Activated naive CD8-positive, alpha-beta T cell treated with anti-CD3 and anti-CD28 coated beads, Interleukin-2, amount 10 ng/mL, durations not matched to agents 7 days and 5 days (primary cell): ENCODE data around the gene ZMYM5. TPM values are rescaled to one million over a fixed set of nuclear protein-coding genes. Genes with fewer than 3 reads are reported as not detected.
A peak's percentile ranks its signal among the peaks of the same experiment; 100 is the strongest.
"Not testable (repeated sequence)": the region's sequence is repeated elsewhere in the genome, so short reads cannot be mapped to it uniquely, and the experiment has no call there.

Source experiments
- ATAC-seq: fragments of 150-1000 bp; cut with Tn5 transposase; one replicate; pipeline ENCODE4 v1.10.0; 2021; ENCODE audit warnings: low read depth, moderate library complexity
- POLR2A ChIA-PET: fragments of 350-600 bp; sonication (Branson Sonifier 250); formaldehyde crosslinking; loops from one replicate; lab custom pipeline; 2021; ENCODE audit warnings: antibody characterized with exemption; lab: Charles Lee
- DNase-seq: peaks from one replicate; pipeline ENCODE4 v3.0.0; 2021
- H3K27ac Mint-ChIP-seq: one replicate; pipeline ENCODE4 v1.8.0; 2022; ENCODE audit warnings: mild to moderate bottlenecking, mixed read lengths
- H3K27me3 Mint-ChIP-seq: one replicate; pipeline ENCODE4 v1.8.0; 2022; ENCODE audit warnings: mild to moderate bottlenecking, moderate library complexity, mixed read lengths
- H3K36me3 Mint-ChIP-seq: one replicate; pipeline ENCODE4 v1.8.0; 2021; ENCODE audit warnings: mild to moderate bottlenecking, mixed read lengths
- H3K4me1 Mint-ChIP-seq: one replicate; pipeline ENCODE4 v1.8.0; 2021; ENCODE audit warnings: mixed read lengths
- H3K4me3 Mint-ChIP-seq: one replicate; pipeline ENCODE4 v1.8.0; 2022; ENCODE audit warnings: mild to moderate bottlenecking, moderate library complexity, mixed read lengths
- H3K9me3 Mint-ChIP-seq: one replicate; pipeline ENCODE4 v1.8.0; 2021; ENCODE audit warnings: mixed read lengths
- total RNA-seq, 2 experiments: library from RNA; stranded (reverse); gene quantifications; one replicate each; pipeline ENCODE4 v1.2.3, GENCODE V29; 2021

Gene ZMYM5
- total RNA-seq, 2 experiments from 2014 or later, result 20.8 to 22.2 TPM

GRCh38 chr13:19861762-19862161 lies 1.7 kb downstream of the ZMYM5 start:
- ATAC-seq (no peak), DNase-seq (no peak)
- no peaks in the 10 kb centered on the region for H3K27me3 Mint-ChIP-seq
- peaks cover 32% of the 10 kb centered on the region for H3K36me3 Mint-ChIP-seq
- peak overlapping the region; percentile 99 for H3K27ac Mint-ChIP-seq
- peaks cover 29% of the 10 kb centered on the region for H3K4me1 Mint-ChIP-seq
- POLR2A ChIA-PET, result interaction anchor here (0.6 to 6.6 kb wide), 9 partner anchors 10 to 108 kb away, joined by 3 to 50 read pairs (median 5); partner anchors contain the start of gene PSPC1
- peak overlapping the region; percentile 99 for H3K4me3 Mint-ChIP-seq
- H3K9me3 Mint-ChIP-seq, result peaks cover 2% of the 10 kb centered on the region

DNA sequence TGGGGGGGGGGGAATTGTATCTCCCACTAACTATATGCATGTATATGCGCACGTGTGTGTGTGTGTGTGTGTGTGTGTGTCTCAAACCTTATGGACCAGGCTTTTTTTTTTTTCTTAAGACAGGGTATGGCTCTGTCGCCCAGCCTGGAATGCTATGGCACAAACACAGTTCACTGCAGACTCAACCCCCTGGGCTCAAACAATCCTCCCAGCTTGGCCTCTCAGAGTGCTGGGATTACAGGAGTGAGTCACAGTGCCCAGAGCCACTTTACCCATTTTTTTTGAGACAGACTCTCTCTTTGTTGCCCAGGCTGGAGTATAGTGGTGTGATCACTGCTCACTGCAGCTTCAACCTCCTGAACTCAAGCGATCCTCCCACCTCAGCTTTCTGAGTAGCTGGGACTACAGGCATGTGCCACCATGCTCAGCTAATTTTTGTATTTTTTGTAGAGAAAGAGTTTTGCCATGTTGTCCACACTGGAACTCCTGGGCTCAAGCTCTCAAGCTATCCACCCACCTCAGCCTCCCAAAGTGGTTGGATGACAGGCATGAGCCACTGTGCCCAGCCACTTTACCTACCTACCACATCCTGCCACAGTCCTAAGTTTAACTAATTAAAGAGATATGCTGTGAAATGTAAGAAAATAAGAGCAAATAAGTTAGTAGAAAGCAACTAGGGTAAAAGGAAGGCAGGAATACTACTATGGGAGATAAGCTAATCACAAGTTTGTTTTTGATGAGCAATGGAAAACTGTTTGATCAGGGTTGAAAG lies 2.4 kb downstream of the ZMYM5 start:
- Mint-ChIP-seq H3K27ac (peak overlapping the region; percentile 99), H3K36me3 (peaks cover 32% of the 10 kb centered on the region), H3K4me1 (peaks cover 29% of the 10 kb centered on the region)

GRCh38 chr13:19857637-19858036 lies 5.8 kb downstream of the ZMYM5 start:
- H3K36me3 Mint-ChIP-seq, result peaks cover 40% of the 10 kb centered on the region
- DNase-seq, ATAC-seq, H3K27ac Mint-ChIP-seq, H3K9me3 Mint-ChIP-seq, H3K4me3 Mint-ChIP-seq, H3K27me3 Mint-ChIP-seq, POLR2A ChIA-PET: not testable (repeated sequence)
- H3K4me1 Mint-ChIP-seq, result peaks cover 28% of the 10 kb centered on the region

More for the DNA sequence above, 2.4 kb downstream of the ZMYM5 start:
- peak overlapping the region; percentile 99 for H3K4me3 Mint-ChIP-seq
- ATAC-seq (no peak), DNase-seq (peak; percentile 34)
- no peaks in the 10 kb centered on the region for H3K27me3 Mint-ChIP-seq
- POLR2A ChIA-PET, result interaction anchor here (0.6 to 6.6 kb wide), 6 partner anchors 18 to 111 kb away, joined by 3 to 50 read pairs (median 5); partner anchors contain the start of gene PSPC1
- H3K9me3 Mint-ChIP-seq, result peaks cover 2% of the 10 kb centered on the region

- Mint-ChIP-seq H3K4me3 (no peak overlapping the region), H3K36me3 (peaks cover 30% of the 10 kb centered on the region), H3K9me3 (peaks cover 2% of the 10 kb centered on the region), H3K4me1 (peaks cover 15% of the 10 kb centered on the region), H3K27ac (no peak overlapping the region), H3K27me3 (no peaks in the 10 kb centered on the region)
- POLR2A ChIA-PET, result interaction anchor here (0.7 kb wide), 1 partner anchor 623 kb away, joined by 3 read pairs; no protein-coding TSS in a partner anchor
- no peak for ATAC-seq
- no peak for DNase-seq
Observed at GRCh38 chr13:19852766-19853165, 10.7 kb downstream of the ZMYM5 start.

- DNase-seq, result no peak
- Mint-ChIP-seq H3K4me1 (peaks cover 6% of the 10 kb centered on the region), H3K27me3 (no peaks in the 10 kb centered on the region), H3K9me3 (no peaks in the 10 kb centered on the region), H3K4me3 (no peak overlapping the region), H3K36me3 (peaks cover 16% of the 10 kb centered on the region), H3K27ac (no peak overlapping the region)
- ATAC-seq, result no peak
- POLR2A ChIA-PET, result interaction anchor here (1.2 kb wide), 1 partner anchor 18 kb away, joined by 6 read pairs; the partner anchor contains the start of gene ZMYM5
Observed at GRCh38 chr13:19845758-19846157, 17.7 kb downstream of the ZMYM5 start.

GRCh38 chr13:19838865-19839275 lies 24.6 kb downstream of the ZMYM5 start:
- ATAC-seq (no peak), DNase-seq (no peak)
- peaks cover 38% of the 10 kb centered on the region for H3K36me3 Mint-ChIP-seq
- POLR2A ChIA-PET, result no interaction called here
- H3K9me3 Mint-ChIP-seq, result no peaks in the 10 kb centered on the region
- H3K27me3 Mint-ChIP-seq, result no peaks in the 10 kb centered on the region
- no peak overlapping the region for H3K27ac Mint-ChIP-seq
- peaks cover 1% of the 10 kb centered on the region for H3K4me1 Mint-ChIP-seq
- no peak overlapping the region for H3K4me3 Mint-ChIP-seq

DNA sequence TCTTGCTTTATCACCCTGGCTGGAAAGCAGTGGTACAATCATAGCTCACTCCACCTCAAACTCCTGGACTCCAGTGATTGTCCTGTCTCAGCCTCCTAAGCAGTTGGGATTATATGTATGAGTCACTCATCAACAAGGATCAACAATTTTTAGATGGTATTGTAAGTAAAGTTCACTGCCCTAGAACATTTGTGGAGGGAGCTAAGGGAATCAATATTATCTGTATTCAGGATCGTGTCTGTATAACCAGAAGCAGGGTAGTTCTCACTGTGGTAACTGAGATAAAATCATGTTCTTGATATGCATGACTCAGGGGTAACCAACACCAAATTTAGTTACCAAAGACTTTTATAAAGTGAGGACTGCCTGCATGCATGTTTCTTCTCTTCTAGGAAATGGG lies 27.0 kb downstream of the ZMYM5 start:
- no peak overlapping the region for H3K27ac Mint-ChIP-seq
- ATAC-seq (no peak), DNase-seq (no peak)
- no peak overlapping the region for H3K4me3 Mint-ChIP-seq
- POLR2A ChIA-PET, result no interaction called here
- peaks cover 43% of the 10 kb centered on the region for H3K36me3 Mint-ChIP-seq
- no peaks in the 10 kb centered on the region for H3K9me3 Mint-ChIP-seq
- H3K27me3 Mint-ChIP-seq, result no peaks in the 10 kb centered on the region
- peaks cover 1% of the 10 kb centered on the region for H3K4me1 Mint-ChIP-seq

GRCh38 chr13:19834704-19835103 lies 28.7 kb downstream of the ZMYM5 start:
- ATAC-seq (no peak), DNase-seq (no peak)
- POLR2A ChIA-PET, result no interaction called here
- Mint-ChIP-seq H3K27ac (no peak overlapping the region), H3K9me3 (no peaks in the 10 kb centered on the region), H3K27me3 (no peaks in the 10 kb centered on the region), H3K36me3 (peaks cover 45% of the 10 kb centered on the region), H3K4me3 (no peak overlapping the region), H3K4me1 (peaks cover 3% of the 10 kb centered on the region)

GRCh38 chr13:19822673-19823072 lies 40.8 kb downstream of the ZMYM5 start:
- H3K27me3 Mint-ChIP-seq, result no peaks in the 10 kb centered on the region
- DNase-seq (no peak), ATAC-seq (no peak)
- H3K9me3 Mint-ChIP-seq, result no peaks in the 10 kb centered on the region
- no peak overlapping the region for H3K4me3 Mint-ChIP-seq
- peaks cover 49% of the 10 kb centered on the region for H3K36me3 Mint-ChIP-seq
- peaks cover 1% of the 10 kb centered on the region for H3K4me1 Mint-ChIP-seq
- POLR2A ChIA-PET, result no interaction called here
- H3K27ac Mint-ChIP-seq, result no peak overlapping the region

- Mint-ChIP-seq H3K27ac (no peak overlapping the region), H3K36me3 (peaks cover 31% of the 10 kb centered on the region), H3K9me3 (no peaks in the 10 kb centered on the region), H3K27me3 (no peaks in the 10 kb centered on the region), H3K4me3 (no peak overlapping the region), H3K4me1 (peaks cover 3% of the 10 kb centered on the region)
- ATAC-seq (peak; percentile 50), DNase-seq (peak; percentile 48)
- POLR2A ChIA-PET, result no interaction called here
Observed at GRCh38 chr13:19818223-19818842, 45.1 kb downstream of the ZMYM5 start.

- POLR2A ChIA-PET, result no interaction called here
- ATAC-seq (no peak), DNase-seq (no peak)
- Mint-ChIP-seq H3K4me1 (peaks cover 3% of the 10 kb centered on the region), H3K27me3 (no peaks in the 10 kb centered on the region), H3K27ac (no peak overlapping the region), H3K9me3 (no peaks in the 10 kb centered on the region), H3K4me3 (no peak overlapping the region), H3K36me3 (peaks cover 28% of the 10 kb centered on the region)
Observed at GRCh38 chr13:19817510-19818158, 45.8 kb downstream of the ZMYM5 start.

DNA sequence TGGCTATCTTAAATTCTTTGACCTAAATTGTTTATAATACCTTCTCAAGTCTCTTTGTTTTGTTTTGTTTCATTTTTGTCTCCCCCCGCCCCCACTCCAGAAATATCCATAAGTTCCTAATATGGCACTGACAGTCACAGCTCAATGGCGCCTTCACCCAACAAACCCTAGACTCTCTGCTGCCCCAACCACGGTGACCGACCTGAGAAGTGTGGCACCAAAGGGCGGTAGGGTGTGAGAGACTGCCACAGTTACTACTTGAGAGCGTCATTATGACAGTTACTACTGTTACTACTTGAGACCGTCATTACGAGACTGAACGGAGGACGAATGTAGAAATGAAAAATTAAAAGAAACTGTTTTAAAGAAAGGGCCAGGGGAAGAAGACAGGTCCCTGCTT lies 46.3 kb downstream of the ZMYM5 start:
- Mint-ChIP-seq H3K27ac (no peak overlapping the region), H3K4me3 (no peak overlapping the region), H3K27me3 (no peaks in the 10 kb centered on the region), H3K9me3 (peaks cover 1% of the 10 kb centered on the region), H3K36me3 (peaks cover 30% of the 10 kb centered on the region), H3K4me1 (peaks cover 3% of the 10 kb centered on the region)
- POLR2A ChIA-PET, result no interaction called here
- no peak for ATAC-seq
- no peak for DNase-seq

DNA sequence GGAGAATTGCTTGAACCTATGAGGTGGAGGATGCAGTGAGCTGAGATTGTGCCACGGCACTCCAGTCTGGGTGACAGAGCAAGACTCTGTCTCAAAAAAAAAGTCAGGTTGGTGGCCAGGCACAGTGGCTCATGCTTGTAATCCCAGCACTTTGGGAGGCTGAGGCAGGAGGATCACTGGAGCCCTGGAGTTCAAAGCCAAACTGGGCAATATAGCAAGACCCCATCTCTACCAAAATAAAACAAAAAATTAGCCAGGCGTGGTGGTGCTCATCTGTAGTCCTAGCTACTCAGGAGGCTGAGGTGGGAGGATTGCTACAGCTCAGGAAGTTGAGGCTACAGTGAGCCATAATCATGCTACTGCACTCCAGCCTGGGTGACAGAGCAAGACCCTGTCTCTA lies 47.6 kb downstream of the ZMYM5 start:
- not testable (repeated sequence) for ATAC-seq, DNase-seq, H3K27ac Mint-ChIP-seq, H3K9me3 Mint-ChIP-seq, H3K27me3 Mint-ChIP-seq, H3K4me1 Mint-ChIP-seq, H3K4me3 Mint-ChIP-seq
- H3K36me3 Mint-ChIP-seq, result peaks cover 25% of the 10 kb centered on the region
- POLR2A ChIA-PET, result interaction anchor here (1.3 kb wide), 1 partner anchor 33 kb away, joined by 3 read pairs; the partner anchor contains the start of gene PSPC1
